DND-41 (cell line): Measurements from ENCODE around the gene RRAS.

Source experiments
- ATAC-seq: fragments of 200-7000 bp; cut with Tn5 transposase; 3 replicates; pipeline ENCODE4 v1.9.1; 2021; ENCODE audit warnings: low read depth; ENCODE audit not compliant: insufficient read depth
- DNase-seq: peaks from one replicate; pipeline ENCODE4 v3.0.0-alpha.2; 2020
- H2AFZ ChIP-seq: 2 replicates; pipeline ENCODE4 v1.6.0; 2012; ENCODE audit warnings: low read depth, low read length
- H3K27ac ChIP-seq: 2 replicates; pipeline ENCODE4 v1.5.1; 2012; ENCODE audit warnings: low read length, inconsistent platforms
- H3K27me3 ChIP-seq: fragments of 200-600 bp; sonication (generic); 2 replicates; pipeline ENCODE4 v1.6.0; 2012; ENCODE audit warnings: low read length, mild to moderate bottlenecking, inconsistent platforms; ENCODE audit not compliant: insufficient read depth, poor library complexity
- H3K36me3 ChIP-seq: 2 replicates; pipeline ENCODE4 v1.5.1; 2012; ENCODE audit warnings: low read length, inconsistent platforms; ENCODE audit not compliant: insufficient read depth
- H3K4me1 ChIP-seq: 2 replicates; pipeline ENCODE4 v1.5.1; 2012; ENCODE audit warnings: mild to moderate bottlenecking, low read length; ENCODE audit not compliant: insufficient read depth
- H3K4me2 ChIP-seq: 2 replicates; pipeline ENCODE4 v1.6.0; 2012; ENCODE audit warnings: mild to moderate bottlenecking, moderate library complexity, low read length, inconsistent platforms; ENCODE audit not compliant: insufficient read depth
- H3K4me3 ChIP-seq, 2 experiments: fragments of 200-600 bp in 1 of 2; shearing (Covaris generic) in 1 of 2; 2 replicates each; pipeline ENCODE4 v1.5.1; 2012 to 2016; ENCODE audit warnings: inconsistent platforms in 2 of 2, low read length in 2 of 2, mild to moderate bottlenecking in 2 of 2, low read depth in 1 of 2, moderate library complexity in 1 of 2
- H3K79me2 ChIP-seq: 2 replicates; pipeline ENCODE4 v1.6.0; 2012; ENCODE audit warnings: low read length, inconsistent platforms; ENCODE audit not compliant: insufficient read depth
- H3K9ac ChIP-seq: 2 replicates; pipeline ENCODE4 v1.6.0; 2012; ENCODE audit warnings: low read depth, mild to moderate bottlenecking, inconsistent platforms, low read length, moderate library complexity
- H3K9me3 ChIP-seq: 2 replicates; pipeline ENCODE4 v1.5.1; 2012; ENCODE audit warnings: low read length, moderate library complexity, mild to moderate bottlenecking, inconsistent platforms; ENCODE audit not compliant: insufficient read depth, severe bottlenecking
- H4K20me1 ChIP-seq: 2 replicates; pipeline ENCODE4 v1.6.0; 2012; ENCODE audit warnings: low read length; ENCODE audit not compliant: insufficient read depth
- EZH2 ChIP-seq: IDR thresholded peaks from 3 replicates; pipeline ENCODE4 v1.6.1; 2012; ENCODE audit warnings: borderline replicate concordance, low read depth, mild to moderate bottlenecking, moderate library complexity, low read length, inconsistent platforms; ENCODE audit not compliant: severe bottlenecking
- TF ChIP-seq, protein P1 (sequence below): IDR thresholded peaks from 2 replicates; pipeline ENCODE4 v1.5.1; 2012; ENCODE audit warnings: borderline replicate concordance, low read length, moderate library complexity, mild to moderate bottlenecking; ENCODE audit not compliant: poor library complexity, severe bottlenecking; ENCODE audit errors: extremely low read depth

RRAS gene

DNA sequence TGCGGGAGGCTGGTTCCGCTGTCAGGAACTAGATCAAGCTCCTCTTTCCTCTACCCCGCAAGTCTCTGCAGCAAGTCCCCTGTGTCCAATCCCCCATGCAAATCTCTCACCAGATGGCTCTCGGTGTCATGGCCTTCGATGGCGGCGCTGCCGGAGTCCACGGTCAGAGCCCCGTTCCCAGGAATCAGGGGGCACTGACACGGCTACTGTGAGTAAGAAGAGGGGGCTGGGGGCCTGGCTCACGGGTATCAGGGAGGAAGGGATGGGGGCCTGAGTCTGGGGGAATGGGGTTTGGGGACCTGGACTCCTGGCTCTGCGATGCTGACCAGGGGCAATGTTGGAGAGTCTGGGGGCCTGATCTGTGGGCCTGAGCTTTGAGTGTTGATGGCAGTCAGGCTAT is 6.1 kb upstream of the RRAS start:
- Histone ChIP-seq H3K27ac (no peak overlapping the region), H3K9ac (no peak overlapping the region), H3K27me3 (no peaks in the 10 kb centered on the region)

DNA sequence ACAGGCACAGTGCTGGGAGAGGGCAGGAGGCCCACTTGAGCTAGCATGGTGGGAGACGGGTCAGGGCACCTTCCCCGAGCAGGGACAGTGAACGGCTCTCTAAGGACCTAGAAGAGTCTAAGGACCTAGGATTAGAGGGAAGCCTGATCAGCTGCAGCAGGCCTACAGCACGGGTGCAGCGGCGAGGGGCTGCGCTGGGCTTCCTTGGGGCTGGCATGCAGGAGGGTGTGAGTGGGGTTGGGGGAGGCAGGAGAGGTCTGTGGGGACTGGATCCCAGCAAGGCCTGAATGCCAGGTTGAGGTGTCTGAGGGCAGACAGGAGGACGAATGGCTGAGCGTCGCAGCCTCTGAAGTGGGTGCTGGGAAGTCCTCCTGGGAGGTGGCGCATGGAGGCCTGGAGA is 5.6 kb upstream of the RRAS start:
- H4K20me1 ChIP-seq: peaks cover 50% of the 10 kb centered on the region
- TF ChIP-seq EZH2: no peak
- TF ChIP-seq, protein P1, sequence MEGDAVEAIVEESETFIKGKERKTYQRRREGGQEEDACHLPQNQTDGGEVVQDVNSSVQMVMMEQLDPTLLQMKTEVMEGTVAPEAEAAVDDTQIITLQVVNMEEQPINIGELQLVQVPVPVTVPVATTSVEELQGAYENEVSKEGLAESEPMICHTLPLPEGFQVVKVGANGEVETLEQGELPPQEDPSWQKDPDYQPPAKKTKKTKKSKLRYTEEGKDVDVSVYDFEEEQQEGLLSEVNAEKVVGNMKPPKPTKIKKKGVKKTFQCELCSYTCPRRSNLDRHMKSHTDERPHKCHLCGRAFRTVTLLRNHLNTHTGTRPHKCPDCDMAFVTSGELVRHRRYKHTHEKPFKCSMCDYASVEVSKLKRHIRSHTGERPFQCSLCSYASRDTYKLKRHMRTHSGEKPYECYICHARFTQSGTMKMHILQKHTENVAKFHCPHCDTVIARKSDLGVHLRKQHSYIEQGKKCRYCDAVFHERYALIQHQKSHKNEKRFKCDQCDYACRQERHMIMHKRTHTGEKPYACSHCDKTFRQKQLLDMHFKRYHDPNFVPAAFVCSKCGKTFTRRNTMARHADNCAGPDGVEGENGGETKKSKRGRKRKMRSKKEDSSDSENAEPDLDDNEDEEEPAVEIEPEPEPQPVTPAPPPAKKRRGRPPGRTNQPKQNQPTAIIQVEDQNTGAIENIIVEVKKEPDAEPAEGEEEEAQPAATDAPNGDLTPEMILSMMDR: no peak
- H3K36me3 ChIP-seq: peaks cover 59% of the 10 kb centered on the region
- H2AFZ ChIP-seq: no peak overlapping the region
- DNase-seq (no peak), ATAC-seq (no peak)
- H3K9ac ChIP-seq: 0 out of 2 replicates have a peak overlapping the region, but pooled peaks have one; percentile 24
- no peaks in the 10 kb centered on the region for H3K9me3 ChIP-seq
- no peaks in the 10 kb centered on the region for H3K27me3 ChIP-seq
- no peak overlapping the region for H3K27ac ChIP-seq
- H3K79me2 ChIP-seq: peaks cover 85% of the 10 kb centered on the region
- peak overlapping the region; percentile 16; the same call in 1 of the 2 replicates for H3K4me2 ChIP-seq
- H3K4me3 ChIP-seq: no peak overlapping the region
- H3K4me1 ChIP-seq: peaks cover 40% of the 10 kb centered on the region

More for the DNA sequence above, 6.1 kb upstream of the RRAS start:
- no peak overlapping the region for H2AFZ ChIP-seq
- no peak overlapping the region for H3K4me3 ChIP-seq
- H3K36me3 ChIP-seq: peaks cover 61% of the 10 kb centered on the region
- H4K20me1 ChIP-seq: peaks cover 51% of the 10 kb centered on the region
- peaks cover 36% of the 10 kb centered on the region for H3K4me1 ChIP-seq
- H3K9me3 ChIP-seq: no peaks in the 10 kb centered on the region
- TF ChIP-seq EZH2: no peak
- TF ChIP-seq, protein P1: no peak
- ATAC-seq (no peak), DNase-seq (no peak)
- no peak overlapping the region for H3K4me2 ChIP-seq
- peaks cover 84% of the 10 kb centered on the region for H3K79me2 ChIP-seq

DNA sequence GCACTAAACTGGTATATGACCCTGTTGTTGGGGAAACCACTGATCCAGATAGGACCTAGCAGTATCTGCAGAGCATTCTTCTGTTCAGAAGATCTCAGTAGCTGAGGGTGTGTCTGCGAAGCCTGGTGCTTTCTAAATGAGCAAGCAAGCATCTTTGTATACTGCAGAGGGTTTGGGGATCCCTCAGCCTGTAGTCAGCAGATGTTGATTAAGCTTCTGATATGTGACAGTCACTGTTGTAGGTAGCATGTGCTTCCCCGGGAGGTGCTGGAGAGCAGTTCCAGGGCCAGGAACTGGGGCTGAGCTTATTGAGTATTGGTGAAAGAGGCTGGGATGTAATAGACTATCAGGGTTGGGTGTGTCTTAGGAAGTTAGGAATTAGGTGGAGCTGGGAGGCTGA is 3.5 kb upstream of the RRAS start:
- Histone ChIP-seq H3K4me3 (peak overlapping the region in 1 of 2 experiments; percentile 91; a peak in 2 of 4 replicates), H3K36me3 (peaks cover 42% of the 10 kb centered on the region), H2AFZ (no peak overlapping the region), H3K4me1 (peaks cover 46% of the 10 kb centered on the region), H3K27me3 (no peaks in the 10 kb centered on the region), H3K4me2 (peak overlapping the region; percentile 99), H3K9ac (peak overlapping the region; percentile 99; the same call in 1 of the 2 replicates), H4K20me1 (peaks cover 34% of the 10 kb centered on the region), H3K9me3 (no peaks in the 10 kb centered on the region), H3K27ac (no peak overlapping the region; the same call in 1 of the 2 replicates), H3K79me2 (peaks cover 68% of the 10 kb centered on the region)
- DNase-seq: no peak
- TF ChIP-seq, protein P1: no peak
- TF ChIP-seq EZH2: no peak
- no peak for ATAC-seq

DNA sequence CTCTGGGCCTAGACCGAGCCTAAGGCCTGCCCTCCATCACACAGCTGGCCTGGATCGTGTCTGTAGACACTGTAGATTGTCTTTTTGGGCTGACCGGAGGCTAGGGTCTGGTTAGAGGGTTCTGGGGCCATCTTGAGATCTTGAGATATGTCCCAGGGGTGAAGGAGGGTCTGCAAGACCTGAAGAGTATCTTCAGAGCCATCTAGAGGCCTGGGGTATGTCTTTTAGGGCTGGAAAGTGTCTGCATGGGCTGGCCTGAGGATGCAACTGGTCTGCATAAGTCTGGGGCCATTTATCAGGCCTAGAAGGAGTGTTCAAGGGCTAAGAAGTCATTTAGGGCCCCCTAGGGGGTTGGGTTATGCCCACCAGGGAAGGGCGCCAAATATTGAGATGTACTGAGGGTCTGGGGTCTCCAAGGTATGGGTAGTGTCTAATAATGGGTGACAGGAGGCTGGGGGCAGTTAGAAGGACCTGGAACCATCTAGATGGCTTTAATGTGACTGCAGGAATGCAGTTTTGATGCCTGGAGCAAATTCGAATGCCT is 2.6 kb upstream of the RRAS start:
- no peak for ATAC-seq

More for the DNA sequence above, 2.6 kb upstream of the RRAS start:
- Histone ChIP-seq H2AFZ (peak overlapping the region; percentile 74), H3K4me1 (peaks cover 46% of the 10 kb centered on the region), H3K27ac (peak overlapping the region; percentile 94), H3K27me3 (no peaks in the 10 kb centered on the region), H4K20me1 (peaks cover 34% of the 10 kb centered on the region), H3K9ac (peak overlapping the region; percentile 99), H3K4me2 (peak overlapping the region; percentile 99), H3K4me3 (peak overlapping the region; percentile 91 to 100), H3K36me3 (peaks cover 36% of the 10 kb centered on the region), H3K79me2 (peaks cover 64% of the 10 kb centered on the region), H3K9me3 (no peaks in the 10 kb centered on the region)
- no peak for DNase-seq
- TF ChIP-seq EZH2: no peak
- TF ChIP-seq, protein P1: no peak
